HepG2 (cell line): ENCODE data around the gene FOXI2. TPM values are rescaled to one million over a fixed set of nuclear protein-coding genes. Genes with fewer than 3 reads are reported as not detected.
A peak's percentile ranks its signal among the peaks of the same experiment; 100 is the strongest.

ENCODE experiments used
- ATAC-seq: fragments of 200-7000 bp; cut with Tn5 transposase; 3 replicates; pipeline ENCODE4 v1.9.1; 2020; ENCODE audit warnings: mild to moderate bottlenecking, moderate library complexity
- BruUV-seq: library from RNA; stranded (reverse); fragments of 400-500 nt; replicated peaks from 2 replicates; lab custom pipeline; 2021; lab: Mats Ljungman, UMichigan
- CTCF ChIA-PET: fragments of 300-600 bp; formaldehyde crosslinking; extraction: SDS; loops from one replicate; lab custom pipeline; 2021; ENCODE audit warnings: low total read pairs, inconsistent platforms, low intra/inter-chr PET ratio; lab: Yijun Ruan, JAX
- POLR2A ChIA-PET: fragments of 350-600 bp; sonication (Branson Sonifier 250); formaldehyde crosslinking; loops from one replicate; lab custom pipeline; 2020; ENCODE audit warnings: antibody characterized with exemption, inconsistent platforms; lab: Yijun Ruan, JAX
- DNase-seq: peaks from one replicate; pipeline ENCODE4 v3.0.0-alpha.2; 2015; ENCODE audit warnings: low spot score
- FAIRE-seq: peaks from 3 replicates; lab custom pipeline; 2011; peaks lifted over from hg19 to GRCh38; lab: Jason Lieb, UNC
- H2AFZ ChIP-seq: one replicate; pipeline ENCODE4 v1.6.1; 2011; ENCODE audit warnings: low read length, inconsistent platforms
- H3K27ac ChIP-seq: fragments of 300-600 bp; 3 replicates; pipeline ENCODE4 v1.8.0; 2011; ENCODE audit warnings: mixed run types, mild to moderate bottlenecking, mixed read lengths, low read length, inconsistent platforms; ENCODE audit not compliant: insufficient read depth; ENCODE audit errors: extremely low read length
- H3K27me3 ChIP-seq, 2 experiments: fragments of 200-600 bp in 1 of 2; 2 replicates in 1 of 2; 3 replicates in 1 of 2; pipeline versions ENCODE4 v1.6.0 to v1.8.0; 2011; ENCODE audit warnings: low read length in 2 of 2, mild to moderate bottlenecking in 2 of 2, moderate library complexity in 2 of 2, inconsistent platforms in 1 of 2; ENCODE audit not compliant: insufficient read depth in 2 of 2, control insufficient read depth in 1 of 2
- H3K36me3 ChIP-seq, 2 experiments: fragments of 200-600 bp in 1 of 2; replicated peaks in 1 of 2; 2 replicates in 1 of 2; 3 replicates in 1 of 2; pipeline versions ENCODE4 v1.5.1 to v1.8.0; 2011; ENCODE audit warnings: low read length in 2 of 2, inconsistent platforms in 1 of 2; ENCODE audit not compliant: insufficient read depth in 2 of 2, control insufficient read depth in 1 of 2
- H3K4me1 ChIP-seq: 2 replicates; pipeline ENCODE4 v1.5.1; 2012; ENCODE audit warnings: low read length, inconsistent platforms; ENCODE audit not compliant: insufficient read depth
- H3K4me2 ChIP-seq: 2 replicates; pipeline ENCODE4 v1.6.0; 2011; ENCODE audit warnings: low read depth, low read length, inconsistent platforms
- H3K4me3 ChIP-seq, 3 experiments: fragments of 200-600 bp in 1 of 3; sonication (generic), shearing (Covaris generic) in 1 of 3; replicated peaks in 1 of 3; 2 replicates each; pipeline ENCODE4 v1.5.1; 2011 to 2016; ENCODE audit warnings: low read length in 3 of 3, inconsistent platforms in 2 of 3, low read depth in 2 of 3, mild to moderate bottlenecking in 2 of 3, control low read depth in 1 of 3, mixed read lengths in 1 of 3; ENCODE audit not compliant: insufficient read depth in 1 of 3
- H3K79me2 ChIP-seq: one replicate; pipeline ENCODE4 v1.6.1; 2011; ENCODE audit warnings: low read length, inconsistent platforms; ENCODE audit not compliant: insufficient read depth
- H3K9ac ChIP-seq: 2 replicates; pipeline ENCODE4 v1.6.0; 2011; ENCODE audit warnings: mild to moderate bottlenecking, low read depth, low read length, inconsistent platforms; ENCODE audit not compliant: insufficient read depth
- H3K9me3 ChIP-seq: 2 replicates; pipeline ENCODE4 v1.5.1; 2012; ENCODE audit warnings: mild to moderate bottlenecking, low read length
- H4K20me1 ChIP-seq: 2 replicates; pipeline ENCODE4 v1.6.0; 2011; ENCODE audit warnings: inconsistent platforms, mild to moderate bottlenecking, low read length, moderate library complexity; ENCODE audit not compliant: insufficient read depth
- BCL6 ChIP-seq: IDR thresholded peaks from 2 replicates; pipeline ENCODE4 v1.6.1; 2016; ENCODE audit warnings: missing genetic modification reagents, missing compliant biosample characterization
- CBX1 ChIP-seq: IDR thresholded peaks from one replicate; pipeline ENCODE4 v1.6.1; 2016; ENCODE audit warnings: antibody characterized with exemption, low read depth
- CENPX ChIP-seq: sonication (generic); formaldehyde crosslinking; IDR thresholded peaks from 2 replicates; pipeline ENCODE4 v1.9.0; 2021; ENCODE audit warnings: mild to moderate bottlenecking, missing genetic modification reagents, moderate library complexity
- ELF3 ChIP-seq: IDR thresholded peaks from 2 replicates; pipeline ENCODE4 v1.6.1; 2016; ENCODE audit warnings: missing genetic modification reagents, missing compliant biosample characterization
- KMT2B ChIP-seq: IDR thresholded peaks from 2 replicates; pipeline ENCODE4 v1.6.1; 2016; ENCODE audit warnings: missing genetic modification reagents, missing compliant biosample characterization
- MNT ChIP-seq: fragments of 450-650 bp; IDR thresholded peaks from 2 replicates; pipeline ENCODE4 v1.6.1; 2016
- MTA1 ChIP-seq: sonication (generic); formaldehyde crosslinking; IDR thresholded peaks from 2 replicates; pipeline ENCODE4 v1.4.0; 2020; ENCODE audit warnings: missing genetic modification reagents, mild to moderate bottlenecking, borderline replicate concordance
- PAX8 ChIP-seq: sonication (generic); formaldehyde crosslinking; IDR thresholded peaks from 2 replicates; pipeline ENCODE4 v1.8.0; 2022; ENCODE audit warnings: mild to moderate bottlenecking, missing genetic modification reagents, borderline replicate concordance
- ZNF451 ChIP-seq: sonication (generic); formaldehyde crosslinking; IDR thresholded peaks from 2 replicates; pipeline ENCODE4 v1.5.0; 2020; ENCODE audit warnings: mild to moderate bottlenecking, missing genetic modification reagents
- ZNF589 ChIP-seq: sonication (generic); formaldehyde crosslinking; conservative IDR thresholded peaks from 2 replicates; pipeline ENCODE4 v1.8.0; 2022; ENCODE audit warnings: mild to moderate bottlenecking, moderate library complexity, missing genetic modification reagents
- ZNF672 ChIP-seq: sonication (generic); formaldehyde crosslinking; IDR thresholded peaks from 2 replicates; pipeline ENCODE4 v1.8.1; 2022; ENCODE audit warnings: missing genetic modification reagents
- ZNF737 ChIP-seq: sonication (generic); formaldehyde crosslinking; IDR thresholded peaks from 2 replicates; pipeline ENCODE4 v1.5.0; 2020; ENCODE audit warnings: missing genetic modification reagents, mild to moderate bottlenecking, borderline replicate concordance
- WGBS: methylation state at CpG from one replicate; pipeline ENCODE4 v1.1.6; 2017; ENCODE audit warnings: low lambda C conversion rate; 5-methylcytosine and 5-hydroxymethylcytosine counted together
- in situ Hi-C: cut with HindIII; loops from 2 replicates; pipeline ENCODE4 v1.10.0; 2017; ENCODE audit warnings: low pct_unique_long_range_greater_than_20kb; ENCODE audit not compliant: extremely low pct_ligation_motif_present
- intact Hi-C: fragments of 100-400 bp; cut with micrococcal nuclease; formaldehyde crosslinking; loops from one replicate; pipeline ENCODE4 v1.10.0; 2022; ENCODE audit not compliant: unreplicated experiment
- polyA plus RNA-seq, 8 experiments: library from polyadenylated mRNA; depleted of rRNA in 3 of 8; stranded (reverse) in 7 of 8; unstranded in 1 of 8; fragments of >200 nt; fragmentation: Illumina TruSeq in 4 of 8; extraction: Trizol in 4 of 8; gene quantifications; 2 replicates each; pipeline versions ENCODE4 v1.2.1 to v1.2.3, GENCODE V29; 2011 to 2016; ENCODE audit warnings: low read depth in 4 of 8, missing spikeins in 1 of 8, mixed read lengths in 1 of 8; ENCODE audit not compliant: insufficient read depth in 1 of 8
- total RNA-seq, 5 experiments: library from RNA; depleted of rRNA; stranded (reverse); fragments of >200 nt; fragmentation: Illumina TruSeq; extraction: Trizol; gene quantifications; 2 replicates each; pipeline ENCODE4 v1.2.3, GENCODE V29; 2016; ENCODE audit warnings: low read depth in 1 of 5
- TF ChIP-seq, protein P1 (sequence below): sonication (generic); formaldehyde crosslinking; IDR thresholded peaks from 2 replicates; pipeline ENCODE4 v1.5.1; 2020; ENCODE audit warnings: missing genetic modification reagents, mild to moderate bottlenecking, borderline replicate concordance

FOXI2 gene
- total and polyA plus RNA-seq, 2 of the 13 experiments (the other 11 are each of a cell fraction or from before 2014, with no cell fraction given) = not detected

- no peaks in the 10 kb centered on the region for H3K79me2 ChIP-seq
- H3K4me3 ChIP-seq = no peak overlapping the region
- no peaks in the 10 kb centered on the region for H3K27me3 ChIP-seq
- CTCF ChIA-PET = no interaction called here
- FAIRE-seq = no peak
- POLR2A ChIA-PET = no interaction called here
- H2AFZ ChIP-seq = no peak overlapping the region
- H4K20me1 ChIP-seq = no peaks in the 10 kb centered on the region
- intact Hi-C loops = no loop called here
- H3K36me3 ChIP-seq = no peaks in the 10 kb centered on the region
- no peak for DNase-seq
- in situ Hi-C loops = no loop called here
- no peak for TF ChIP-seq ZNF672 (CRISPR knock-in tag)
- TF ChIP-seq ZNF589 (CRISPR knock-in tag) = no peak
- TF ChIP-seq MNT = peak; percentile 34
- no peak for TF ChIP-seq KMT2B (CRISPR knock-in tag)
- no peak overlapping the region for H3K9ac ChIP-seq
- no peak overlapping the region for H3K4me2 ChIP-seq
- no peaks in the 10 kb centered on the region for H3K4me1 ChIP-seq
- H3K9me3 ChIP-seq = no peaks in the 10 kb centered on the region
- no TSS peak for BruUV-seq
- no peak overlapping the region for H3K27ac ChIP-seq
- ATAC-seq = no peak
- WGBS = 0% methylated on average over 1 of the region's 1 CpG
These were observed 44.4 kb downstream of the FOXI2 start for GRCh38 chr10:127781412-127781811.

GRCh38 chr10:127787873-127788272 is 50.9 kb downstream of the FOXI2 start:
- Histone ChIP-seq H3K27me3 (peaks cover 0 to 7% of the 10 kb centered on the region in 2 experiments; a peak in 2 of 5 replicates), H3K4me2 (no peak overlapping the region), H3K4me1 (no peaks in the 10 kb centered on the region), H3K79me2 (no peaks in the 10 kb centered on the region), H3K4me3 (no peak overlapping the region), H3K9ac (no peak overlapping the region), H3K27ac (no peak overlapping the region), H2AFZ (no peak overlapping the region), H4K20me1 (no peaks in the 10 kb centered on the region), H3K9me3 (no peaks in the 10 kb centered on the region), H3K36me3 (no peaks in the 10 kb centered on the region)
- DNase-seq (no peak), FAIRE-seq (no peak), ATAC-seq (no peak)
- 5% methylated on average over 2 of the region's 2 CpGs for WGBS
- in situ Hi-C loops (no loop called here), intact Hi-C loops (no loop called here)
- ChIA-PET POLR2A (no interaction called here), CTCF (no interaction called here)
- BruUV-seq = no TSS peak
- TF ChIP-seq ZNF451 (no peak), CBX1 (no peak), ELF3 (CRISPR knock-in tag) (no peak), ZNF737 (no peak), MTA1 (no peak), PAX8 (CRISPR knock-in tag) (no peak), BCL6 (no peak), CENPX (no peak)
- TF ChIP-seq, protein P1, sequence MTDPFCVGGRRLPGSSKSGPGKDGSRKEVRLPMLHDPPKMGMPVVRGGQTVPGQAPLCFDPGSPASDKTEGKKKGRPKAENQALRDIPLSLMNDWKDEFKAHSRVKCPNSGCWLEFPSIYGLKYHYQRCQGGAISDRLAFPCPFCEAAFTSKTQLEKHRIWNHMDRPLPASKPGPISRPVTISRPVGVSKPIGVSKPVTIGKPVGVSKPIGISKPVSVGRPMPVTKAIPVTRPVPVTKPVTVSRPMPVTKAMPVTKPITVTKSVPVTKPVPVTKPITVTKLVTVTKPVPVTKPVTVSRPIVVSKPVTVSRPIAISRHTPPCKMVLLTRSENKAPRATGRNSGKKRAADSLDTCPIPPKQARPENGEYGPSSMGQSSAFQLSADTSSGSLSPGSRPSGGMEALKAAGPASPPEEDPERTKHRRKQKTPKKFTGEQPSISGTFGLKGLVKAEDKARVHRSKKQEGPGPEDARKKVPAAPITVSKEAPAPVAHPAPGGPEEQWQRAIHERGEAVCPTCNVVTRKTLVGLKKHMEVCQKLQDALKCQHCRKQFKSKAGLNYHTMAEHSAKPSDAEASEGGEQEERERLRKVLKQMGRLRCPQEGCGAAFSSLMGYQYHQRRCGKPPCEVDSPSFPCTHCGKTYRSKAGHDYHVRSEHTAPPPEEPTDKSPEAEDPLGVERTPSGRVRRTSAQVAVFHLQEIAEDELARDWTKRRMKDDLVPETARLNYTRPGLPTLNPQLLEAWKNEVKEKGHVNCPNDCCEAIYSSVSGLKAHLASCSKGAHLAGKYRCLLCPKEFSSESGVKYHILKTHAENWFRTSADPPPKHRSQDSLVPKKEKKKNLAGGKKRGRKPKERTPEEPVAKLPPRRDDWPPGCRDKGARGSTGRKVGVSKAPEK (CRISPR knock-in tag) = no peak
